ENCODE measurements around the gene MXD4.

Gene MXD4

DNA sequence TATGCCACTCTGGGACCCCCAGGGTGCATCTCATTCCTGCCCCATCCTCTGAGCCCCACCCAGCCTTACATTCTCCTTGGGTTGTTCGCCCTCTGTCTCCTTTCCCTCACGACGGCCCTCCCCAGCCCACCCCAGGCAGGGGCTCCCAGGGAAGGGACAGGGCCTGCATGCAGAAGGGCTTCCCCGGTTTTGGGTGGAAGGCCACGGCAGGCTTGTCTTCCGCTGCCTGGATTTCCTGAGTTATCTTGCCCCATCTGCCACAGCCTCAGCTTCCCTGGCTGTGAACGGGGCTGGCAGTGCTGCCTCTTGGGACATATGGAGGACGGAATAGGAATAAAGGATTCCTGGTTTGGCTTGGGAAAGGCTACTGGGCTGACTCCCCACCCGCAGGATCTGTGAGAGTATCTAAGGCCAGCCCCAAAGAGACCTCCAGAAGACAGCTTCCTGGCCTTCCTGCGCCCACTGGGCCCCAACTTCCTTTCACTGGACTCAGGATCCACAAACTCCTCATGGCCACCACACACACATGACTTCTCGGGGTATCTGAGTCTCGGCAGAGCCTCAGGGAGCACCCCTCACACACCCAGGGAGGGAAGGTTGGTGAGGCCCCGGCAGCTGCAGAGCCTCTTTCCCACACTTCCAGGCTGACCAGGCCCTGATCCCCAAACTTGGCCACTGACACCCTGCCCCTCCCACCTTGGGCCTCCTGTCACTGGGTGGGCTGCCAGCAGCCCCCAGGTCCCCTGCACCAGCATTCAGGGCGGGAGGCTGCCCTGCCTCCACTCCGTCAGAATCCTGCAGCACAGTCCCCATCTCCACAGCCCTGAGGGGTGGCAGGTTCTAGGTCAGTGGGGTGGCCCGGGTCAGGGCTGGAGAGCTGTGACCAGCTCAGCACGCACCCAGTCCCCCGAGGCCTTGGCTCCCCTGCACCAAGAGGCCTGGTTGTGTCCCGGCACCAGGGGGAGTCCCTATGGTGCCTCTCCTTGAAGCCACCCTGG, 3.5 kb upstream of the MXD4 start:
- no peak for FAIRE-seq

DNA sequence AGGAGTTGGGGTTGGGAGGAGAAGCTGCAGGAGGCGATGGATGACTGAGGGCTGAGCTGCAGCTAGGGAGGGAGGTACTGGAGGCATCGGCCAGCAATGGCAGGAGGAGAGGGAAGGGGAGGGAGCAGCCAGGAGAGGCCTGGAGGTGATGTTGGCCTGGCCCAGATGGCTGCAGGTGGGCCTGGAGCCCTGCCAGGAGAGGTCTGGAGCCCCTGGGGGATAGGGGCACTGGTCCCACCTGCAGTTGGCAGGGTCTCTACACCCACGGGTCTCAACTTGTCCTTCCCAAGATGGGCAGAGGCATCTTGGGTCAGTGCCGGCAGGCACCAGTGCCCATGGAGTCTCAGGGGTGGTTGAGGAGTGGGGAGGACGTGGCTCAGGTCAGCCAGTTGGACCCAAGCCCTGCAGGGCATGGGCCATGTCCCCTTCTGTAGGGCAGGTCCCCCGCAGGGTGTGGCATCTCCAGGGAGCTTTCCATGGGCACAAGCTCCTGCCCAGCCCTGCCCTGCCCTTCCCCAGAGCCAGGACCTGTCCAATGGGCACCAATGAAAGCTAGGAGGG, 2.7 kb upstream of the MXD4 start:
- DNase-seq (ENCODE audit: insufficient read length, low spot score) (no peak), FAIRE-seq (no peak)

More for the DNA sequence above, 3.5 kb upstream of the MXD4 start:
- no peak for DNase-seq (ENCODE audit: insufficient read length, low spot score)

DNA sequence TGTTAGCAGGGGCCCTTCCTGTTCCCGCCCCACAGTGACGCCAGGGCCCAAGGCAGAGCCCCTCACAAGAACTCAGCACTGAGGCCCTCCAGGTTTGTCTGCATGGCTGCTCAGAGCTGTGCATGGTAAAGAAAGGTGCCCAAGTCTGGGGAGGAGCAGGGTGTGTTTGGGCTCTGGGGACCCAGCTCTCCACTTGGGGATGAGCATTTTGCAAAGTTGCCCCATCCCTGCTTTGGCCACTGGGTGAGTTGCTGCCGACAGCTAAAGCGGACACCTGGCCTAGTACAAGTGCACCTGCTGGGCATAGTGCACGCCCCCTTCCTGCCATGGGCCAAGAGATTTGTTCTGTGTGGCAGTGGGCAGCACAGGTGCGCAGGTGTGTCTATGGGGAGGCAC, 2.0 kb upstream of the MXD4 start:
- FAIRE-seq = no peak
- no peak for DNase-seq (ENCODE audit: insufficient read length, low spot score)

DNA sequence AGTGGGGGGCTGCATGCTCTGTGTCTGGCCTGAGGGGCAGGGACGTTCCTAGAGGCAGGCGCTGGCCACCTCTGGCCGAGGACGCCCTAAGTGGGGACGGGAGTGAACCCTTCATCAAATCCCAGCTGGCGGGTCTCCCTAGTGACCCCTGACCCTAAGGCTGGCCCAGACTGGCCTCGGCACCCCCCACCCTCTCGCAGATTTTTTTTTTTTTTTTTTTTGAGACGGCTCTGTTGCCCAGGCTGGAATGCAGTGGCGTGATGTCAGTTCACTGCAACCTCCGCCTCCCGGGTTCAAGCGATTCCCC, 988 bp upstream of the MXD4 start:
- no peak for DNase-seq (ENCODE audit: insufficient read length, low spot score)
- no peak for FAIRE-seq

DNA sequence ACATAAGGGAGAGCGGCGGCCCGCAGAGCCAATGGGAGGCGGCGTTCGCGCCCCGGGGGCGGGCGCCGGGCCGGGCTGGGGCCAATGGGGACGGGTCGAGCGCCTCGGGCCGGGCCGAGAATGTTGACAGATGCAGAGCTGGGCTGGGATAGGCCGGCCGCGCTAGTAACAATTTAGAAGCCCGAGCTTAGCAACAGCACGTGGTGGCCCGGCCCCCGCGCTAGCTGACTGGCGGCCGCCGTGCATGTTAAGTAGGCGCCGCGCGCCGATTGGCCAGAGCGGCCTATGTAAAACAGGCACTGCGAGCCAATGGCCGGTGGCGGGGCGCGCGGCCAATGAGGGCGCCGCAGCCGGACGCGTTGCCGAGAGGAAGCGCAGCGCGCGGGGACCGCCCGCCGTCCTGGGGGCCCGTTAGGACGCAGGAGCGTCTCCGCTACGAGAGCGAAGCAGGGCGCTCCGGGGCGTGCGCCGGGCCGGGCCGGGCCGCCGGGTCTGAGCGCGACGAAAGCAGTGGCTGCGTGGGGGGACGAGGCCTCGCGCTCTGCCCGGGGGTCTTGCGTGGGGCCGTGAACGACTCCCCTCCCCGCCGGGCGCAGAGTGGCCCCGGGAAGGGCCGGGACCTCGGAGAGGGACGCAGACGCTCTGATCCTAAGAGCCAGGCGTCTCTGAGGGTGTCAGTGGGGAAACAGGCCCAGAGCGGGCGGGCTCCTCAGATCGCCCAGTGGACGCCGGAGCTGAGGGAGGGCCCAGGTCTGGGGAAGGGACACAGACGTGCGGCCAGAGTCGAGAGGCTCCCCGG, 435 bp upstream of the MXD4 start:
- FAIRE-seq (peak; percentile 97), DNase-seq (ENCODE audit: insufficient read length, low spot score) (peak; percentile 99)

DNA sequence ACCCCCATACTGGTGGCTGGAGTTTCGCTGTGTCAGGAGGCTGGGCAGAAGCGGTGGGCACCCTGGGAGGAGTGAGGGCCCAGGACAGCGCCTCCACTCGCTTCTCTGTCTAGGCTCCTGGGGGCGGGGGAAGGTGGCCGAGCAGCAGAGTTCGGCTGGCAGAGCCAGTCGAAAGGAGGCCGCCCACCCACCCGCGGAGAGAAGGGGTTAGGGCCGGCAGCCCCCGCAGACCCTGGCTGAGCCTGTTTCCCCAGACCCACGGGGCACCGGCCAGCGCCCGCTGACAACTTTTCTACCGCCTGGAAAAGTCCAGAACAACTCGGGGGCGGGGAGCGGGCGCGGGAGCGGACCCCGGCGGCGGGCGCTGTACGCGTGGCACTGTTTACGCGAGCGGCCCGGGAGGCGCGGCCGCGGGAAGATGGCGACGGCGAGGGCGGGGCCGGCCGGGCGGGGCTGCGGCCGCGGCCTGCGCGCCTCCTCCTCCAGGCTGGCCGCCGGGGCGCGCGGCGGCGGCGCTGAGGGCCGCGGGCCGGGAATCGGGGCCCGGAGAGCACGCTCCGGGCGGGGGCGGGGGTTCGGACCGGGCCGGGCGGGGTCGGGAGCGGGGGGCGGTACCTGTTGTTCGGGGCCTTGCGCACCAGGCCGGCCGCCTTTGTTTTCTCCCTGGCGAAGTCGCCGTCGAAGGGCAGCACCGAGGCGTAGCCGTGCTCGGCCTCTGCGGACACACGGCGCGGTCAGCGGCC, 628 bp downstream of the MXD4 start:
- FAIRE-seq (no peak), DNase-seq (ENCODE audit: insufficient read length, low spot score) (peak; percentile 60)

DNA sequence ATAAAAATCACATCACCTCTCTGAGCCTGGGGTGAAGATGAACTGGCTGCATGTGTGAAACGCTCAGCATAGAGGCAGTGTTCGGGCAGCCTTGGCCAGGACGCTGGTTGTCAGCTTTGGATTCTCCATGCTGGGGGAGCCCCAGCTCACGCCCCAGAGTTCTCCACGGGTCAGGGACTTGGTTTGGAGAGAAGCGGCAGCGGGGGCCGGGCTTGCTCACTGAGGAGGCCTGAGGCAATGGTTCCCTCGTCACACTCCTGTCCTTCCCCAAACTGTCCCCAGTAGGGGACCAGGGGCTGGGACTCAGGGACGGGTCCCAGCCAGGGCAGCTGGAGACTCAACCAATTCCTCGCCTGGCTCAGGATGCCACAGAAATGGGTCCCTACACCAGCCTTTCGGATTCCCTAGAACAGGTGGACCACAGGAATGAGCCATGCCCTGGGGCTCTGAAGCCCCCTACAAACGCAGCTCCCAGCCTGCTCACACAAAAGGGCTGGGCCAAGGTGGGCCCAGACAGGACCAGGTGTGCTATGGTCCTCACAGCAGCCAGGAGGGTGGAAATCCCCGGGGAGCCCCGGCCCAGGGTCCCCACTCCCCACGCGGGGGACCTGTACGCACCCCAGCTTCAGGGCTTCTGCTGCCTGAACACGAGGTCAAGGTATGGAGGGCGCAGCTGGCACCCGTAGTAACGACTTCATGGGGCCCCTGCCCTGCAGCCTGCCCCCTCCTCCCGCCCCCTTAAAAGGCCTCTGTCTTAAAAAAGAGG, 1.4 kb downstream of the MXD4 start:
- no peak for FAIRE-seq
- DNase-seq (ENCODE audit: insufficient read length, low spot score) = no peak

DNA sequence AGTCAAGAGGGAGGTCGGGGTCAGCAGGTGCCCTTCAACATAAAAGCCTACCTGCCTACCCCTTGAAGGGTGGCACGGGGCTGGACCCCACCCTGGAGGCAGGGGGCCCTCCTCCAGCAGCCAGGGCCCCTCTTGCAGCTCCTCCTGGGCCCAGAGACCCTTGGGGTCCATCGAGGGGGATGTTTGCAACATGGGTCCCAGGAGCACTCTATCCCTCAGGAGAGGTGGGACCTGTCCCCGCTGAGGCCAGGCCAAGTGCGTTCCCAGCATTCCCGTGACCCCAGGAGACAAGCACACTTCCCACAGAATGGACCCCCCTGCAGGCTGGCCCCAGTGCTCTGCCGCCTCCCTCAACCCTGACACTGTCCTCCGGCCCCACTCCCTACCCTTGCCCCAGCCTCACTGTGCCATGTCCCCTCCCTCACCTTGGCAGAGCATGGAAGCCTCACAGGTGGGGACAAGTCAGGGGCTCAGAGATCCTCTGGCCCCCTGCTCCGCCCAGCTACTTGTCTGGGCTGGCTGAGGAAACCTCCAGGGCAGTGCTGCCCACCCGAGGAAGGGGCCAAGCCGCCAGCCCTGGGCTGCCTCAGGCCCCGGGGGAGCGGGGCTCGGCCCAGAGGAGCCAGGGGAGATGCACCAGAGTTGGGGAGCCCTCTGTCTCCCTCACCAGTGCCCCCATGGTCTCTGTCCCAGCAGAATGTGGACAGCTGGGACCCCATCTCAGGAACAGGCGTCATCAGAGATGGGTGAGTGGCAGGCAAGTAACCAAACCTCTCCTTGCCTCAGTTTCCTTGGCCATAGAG, 2.2 kb downstream of the MXD4 start:
- FAIRE-seq (no peak), DNase-seq (ENCODE audit: insufficient read length, low spot score) (no peak)

DNA sequence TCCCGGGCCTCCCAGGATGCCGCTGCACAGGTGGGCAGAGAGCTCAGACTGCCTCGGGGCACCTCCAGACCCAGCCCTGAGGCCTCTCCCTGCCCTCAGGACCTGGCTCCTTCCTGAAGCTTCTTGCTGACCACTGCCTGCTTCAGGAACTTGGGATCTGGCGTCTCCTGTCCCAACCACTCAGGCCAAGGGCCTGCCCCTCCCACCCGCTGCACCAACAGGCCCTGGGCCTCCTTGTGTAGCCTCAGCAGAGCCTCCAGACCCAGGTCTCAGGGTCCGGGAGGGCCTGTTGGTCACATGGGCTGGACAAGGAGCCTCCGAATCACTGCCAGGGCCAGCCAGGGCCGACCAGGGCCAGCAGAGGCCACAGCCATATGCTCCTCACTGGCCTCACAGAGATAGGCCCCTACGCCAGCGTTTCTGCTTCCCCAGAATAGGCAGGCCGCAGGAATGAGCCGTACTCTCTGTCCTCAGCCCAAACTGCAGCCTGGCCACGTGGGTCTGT, 2.8 kb downstream of the MXD4 start:
- DNase-seq (ENCODE audit: insufficient read length, low spot score) (no peak), FAIRE-seq (no peak)

DNA sequence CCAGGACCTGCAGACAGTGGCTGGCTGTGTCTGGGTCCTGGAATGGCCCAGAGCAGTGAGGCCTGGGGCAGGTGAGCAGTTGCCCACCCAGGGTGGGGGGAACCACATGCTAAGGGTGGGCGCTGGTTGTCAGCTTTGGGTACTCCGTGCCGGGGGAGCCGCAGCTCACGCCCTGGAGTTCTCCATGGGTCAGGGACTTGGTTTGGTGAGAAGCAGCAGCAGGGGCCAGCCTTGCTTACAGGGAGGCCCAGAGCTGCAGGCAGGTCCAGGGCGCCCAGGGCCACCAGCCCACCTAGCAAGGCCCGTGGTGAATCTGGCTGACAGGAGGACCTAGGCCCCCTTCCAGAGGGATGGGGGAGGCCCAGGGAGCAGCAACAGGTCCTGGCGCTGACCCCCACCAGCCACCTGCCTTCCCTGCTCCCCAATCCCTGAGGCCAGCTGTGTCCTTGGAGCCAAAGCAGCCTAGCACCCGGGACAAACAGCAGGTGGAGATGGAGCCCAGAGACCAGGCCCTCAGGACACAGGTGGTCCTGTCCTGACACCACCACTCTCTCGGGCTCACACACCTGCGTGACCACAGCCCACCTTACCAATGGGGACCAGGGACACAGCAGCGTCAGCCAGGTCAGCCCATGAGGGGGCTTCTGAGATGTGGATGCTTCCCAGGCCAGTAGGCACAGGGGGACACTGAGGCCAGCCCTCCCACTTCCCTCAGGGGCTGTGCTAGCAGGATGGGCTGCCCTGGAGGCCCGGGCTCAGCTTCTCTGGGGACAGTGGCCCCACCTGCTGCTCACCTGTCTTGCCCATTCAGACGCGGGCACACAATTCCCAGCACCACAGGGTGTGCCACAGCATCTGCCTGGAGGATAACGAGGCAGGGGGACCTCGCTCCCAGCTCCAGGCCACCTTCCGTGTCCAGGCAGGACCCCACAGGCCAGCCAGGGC, 3.5 kb downstream of the MXD4 start:
- DNase-seq (ENCODE audit: insufficient read length, low spot score) (no peak), FAIRE-seq (no peak)

DNA sequence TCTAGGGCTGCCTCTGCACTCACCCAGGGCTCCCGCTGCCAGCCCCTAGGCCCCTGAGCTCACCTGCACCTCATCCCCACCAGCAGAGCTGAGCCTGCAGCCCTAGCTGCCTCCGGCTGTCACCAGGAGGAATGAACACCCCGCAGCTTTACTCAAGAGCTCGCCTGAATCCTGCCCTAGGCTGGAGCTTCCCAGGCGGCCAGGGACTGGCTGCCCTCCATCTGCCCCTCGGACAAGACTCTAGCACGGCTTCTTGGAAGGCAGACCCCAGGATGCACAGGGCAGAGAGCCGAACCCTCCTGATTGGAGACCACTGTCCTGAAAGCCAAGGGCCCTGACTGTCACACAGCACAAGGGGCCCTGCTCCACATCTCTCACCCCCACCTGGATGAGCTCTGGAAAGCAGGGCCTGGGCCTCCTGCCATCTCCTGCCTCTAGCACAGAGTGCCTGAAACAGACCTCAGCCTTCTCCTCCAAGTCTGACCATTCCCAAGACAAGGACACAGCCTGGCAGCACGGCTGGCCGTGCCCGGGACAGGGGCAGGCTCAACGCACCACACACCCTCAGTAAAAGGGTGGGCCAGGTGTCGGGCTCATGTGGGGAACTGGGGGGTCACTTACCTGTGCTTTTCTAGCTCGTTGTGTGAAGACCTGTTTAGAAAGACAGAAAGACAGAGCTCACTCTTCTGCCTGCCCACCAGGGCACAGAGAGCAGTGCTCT, 4.4 kb downstream of the MXD4 start:
- DNase-seq (ENCODE audit: insufficient read length, low spot score) (no peak), FAIRE-seq (no peak)

DNA sequence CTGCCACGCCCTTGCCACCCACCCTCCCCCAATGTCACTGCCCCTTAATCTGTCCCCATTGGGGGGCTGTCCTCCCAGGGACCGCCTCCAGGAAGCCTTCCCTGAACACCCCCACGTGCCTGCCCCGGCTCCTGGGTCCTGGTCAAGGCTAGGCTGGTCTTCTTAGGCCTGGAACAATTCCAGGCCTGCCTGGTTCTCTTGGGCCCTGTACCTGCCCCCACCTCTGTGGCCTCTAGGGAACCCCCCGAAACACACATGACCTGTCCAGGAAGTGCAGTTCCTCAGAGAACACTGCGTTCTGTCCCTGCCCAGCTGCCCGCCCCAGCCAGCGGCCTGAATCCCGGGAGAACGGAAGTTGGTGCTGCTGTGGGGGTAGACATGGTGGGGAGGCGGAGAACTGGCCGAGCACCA, 5.1 kb downstream of the MXD4 start:
- FAIRE-seq = no peak
- no peak for DNase-seq (ENCODE audit: insufficient read length, low spot score)

DNA sequence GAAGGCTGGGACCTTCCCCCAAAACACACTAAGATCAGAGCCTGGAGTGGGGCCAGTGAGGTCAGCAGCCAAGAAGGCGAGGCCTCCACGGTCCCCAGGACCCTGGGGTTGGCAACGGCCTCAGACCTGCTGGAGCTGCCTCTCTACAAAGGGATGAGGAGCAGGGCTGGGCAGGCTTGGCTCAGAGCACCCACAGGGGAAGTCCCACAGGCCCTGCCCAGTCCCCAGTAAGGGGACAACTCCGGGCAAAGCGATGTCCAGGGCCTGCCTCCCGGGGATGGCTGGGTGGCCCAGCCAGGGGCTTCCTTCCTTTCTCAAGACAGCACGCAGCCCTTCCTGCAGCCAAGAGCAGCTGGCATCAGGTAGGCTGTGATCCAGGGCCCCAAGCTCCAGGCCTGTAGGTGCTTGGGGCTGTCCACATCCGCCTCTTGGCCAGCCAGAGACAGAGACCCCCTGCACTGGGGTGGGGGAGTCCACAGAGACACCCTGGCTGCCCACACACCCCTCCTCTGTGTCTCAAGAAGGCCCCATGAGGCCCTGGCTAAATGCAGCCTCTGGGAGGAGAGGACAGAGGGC, 5.7 kb downstream of the MXD4 start:
- DNase-seq (ENCODE audit: insufficient read length, low spot score) (no peak), FAIRE-seq (no peak)

DNA sequence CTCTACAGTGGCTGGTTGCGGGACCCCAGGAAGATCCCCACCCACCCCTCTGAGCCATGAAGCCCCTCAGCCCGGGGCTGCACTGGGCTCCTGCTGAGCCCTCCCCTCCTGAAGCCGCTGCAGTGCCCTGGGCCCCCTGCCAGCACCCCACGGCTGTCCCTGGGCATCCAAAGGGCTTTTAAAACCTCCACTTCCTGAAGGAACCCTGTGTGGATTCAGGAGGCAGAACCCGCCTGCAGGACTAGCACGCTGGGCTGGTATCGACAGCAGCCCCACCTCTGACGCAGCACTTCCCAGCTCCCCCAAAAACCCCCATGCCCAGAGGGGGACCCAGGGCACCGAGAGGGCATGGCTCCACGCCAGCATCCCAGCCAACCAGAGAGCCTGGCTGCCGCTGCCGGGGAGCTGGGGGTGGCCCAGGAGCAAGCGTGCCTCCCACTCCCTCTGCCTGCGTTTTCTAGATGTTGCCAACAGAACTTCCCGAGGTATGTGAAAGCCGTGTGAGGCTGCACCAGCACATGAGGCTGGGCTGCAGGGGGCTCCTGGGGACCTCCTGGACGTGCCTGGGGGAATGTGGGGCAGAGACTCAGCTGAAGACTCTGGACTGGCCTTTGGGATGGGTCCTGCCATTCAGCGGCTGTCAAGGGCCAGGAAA, 6.3 kb downstream of the MXD4 start:
- FAIRE-seq (no peak), DNase-seq (ENCODE audit: insufficient read length, low spot score) (no peak)

DNA sequence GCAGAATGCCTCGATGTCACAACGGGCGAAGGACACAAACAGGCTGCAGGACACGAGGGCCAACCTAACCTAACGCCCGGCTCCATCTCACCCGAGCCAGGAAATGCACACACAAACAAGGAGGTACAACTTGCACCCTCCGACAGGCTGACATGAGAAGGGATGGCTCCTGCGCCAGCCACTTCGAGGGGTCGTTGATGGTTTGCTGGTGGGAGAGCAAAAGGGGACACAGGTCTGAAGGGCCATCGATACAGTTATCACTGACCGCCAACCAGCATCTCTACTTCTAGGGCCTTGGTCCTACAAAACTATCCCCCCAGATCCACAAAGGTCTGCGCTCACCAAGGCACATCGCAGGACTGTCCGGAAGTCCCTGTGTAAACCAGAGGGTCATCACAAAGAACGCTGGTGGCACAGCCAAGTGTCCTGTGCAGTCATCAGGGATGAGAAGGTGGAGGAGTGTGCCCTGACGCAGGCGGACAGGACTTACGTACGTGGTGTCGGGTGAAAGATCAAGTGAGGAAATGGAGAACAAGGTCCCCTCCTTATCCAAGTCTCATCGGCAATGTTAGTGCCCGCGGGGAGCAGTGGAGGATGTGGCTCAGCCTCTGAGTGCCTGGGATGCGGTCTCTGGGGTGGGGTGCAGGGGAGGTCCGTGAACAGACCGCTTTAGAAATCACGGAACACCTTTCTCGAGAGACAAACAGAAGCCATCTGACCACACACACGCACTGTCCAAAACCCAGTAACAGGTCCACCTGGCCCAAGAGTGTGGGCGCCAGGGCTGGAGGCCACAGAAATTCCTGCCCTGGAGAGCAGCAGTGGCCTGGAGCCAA, 7.0 kb downstream of the MXD4 start:
- DNase-seq (ENCODE audit: insufficient read length, low spot score) (no peak), FAIRE-seq (no peak)

Data from GM19239 (cell line).